NB4 (cell line): ENCODE measurements around the gene PRAME.
"Not testable (repeated sequence)": the region's sequence is repeated elsewhere in the genome, so short reads cannot be mapped to it uniquely, and the experiment has no call there.

Experiments
- DNase-seq: peaks from one replicate; pipeline ENCODE4 v3.0.0; 2010; ENCODE audit warnings: low read depth
- H3K4me3 ChIP-seq: one replicate; pipeline ENCODE4 v1.5.1; 2011; ENCODE audit warnings: mild to moderate bottlenecking, low read depth, low read length, moderate library complexity
- CTCF ChIP-seq: IDR thresholded peaks from one replicate; pipeline ENCODE4 v1.5.1; 2012; ENCODE audit warnings: low read depth, low read length
- MAX ChIP-seq: IDR thresholded peaks from 2 replicates; pipeline ENCODE4 v1.6.1; 2011; ENCODE audit warnings: low read depth, low read length
- MYC ChIP-seq: IDR thresholded peaks from 2 replicates; pipeline ENCODE4 v1.6.1; 2011; ENCODE audit warnings: low read depth, low read length
- POLR2A ChIP-seq: IDR thresholded peaks from 2 replicates; pipeline ENCODE4 v1.6.1; 2011; ENCODE audit warnings: mild to moderate bottlenecking; ENCODE audit not compliant: insufficient read length; ENCODE audit errors: extremely low read depth

Gene PRAME

GRCh38 chr22:22558972-22559603 lies at the start of gene PRAME:
Gene PRAME (minus strand): TSS chr22:22559265. CDS start chr22:22556832, 2,433 bp downstream.
- peak; percentile 89 for DNase-seq
- H3K4me3 ChIP-seq = no peak within 1 kb of the TSS
- no peak for TF ChIP-seq POLR2A
- TF ChIP-seq CTCF = peak; percentile 91
- TF ChIP-seq MYC = no peak; the same call in 1 of the 2 replicates
- TF ChIP-seq MAX = no peak

- not testable (repeated sequence) for DNase-seq, H3K4me3 ChIP-seq
These were observed 49.0 kb upstream of the PRAME start for GRCh38 chr22:22608022-22608421.

GRCh38 chr22:22605074-22605404 lies 46.0 kb upstream of the PRAME start:
- TF ChIP-seq MYC (no peak), POLR2A (no peak), MAX (no peak), CTCF (no peak)
- H3K4me3 ChIP-seq = no peak overlapping the region
- no peak for DNase-seq

- no peak overlapping the region for H3K4me3 ChIP-seq
- no peak for DNase-seq
- TF ChIP-seq CTCF = no peak
- TF ChIP-seq MAX = no peak
- TF ChIP-seq MYC = no peak
- TF ChIP-seq POLR2A = no peak
These were observed 45.4 kb upstream of the PRAME start for GRCh38 chr22:22604326-22605073.

GRCh38 chr22:22603470-22603947 lies 44.4 kb upstream of the PRAME start:
- no peak for TF ChIP-seq MAX
- no peak for TF ChIP-seq MYC
- no peak for TF ChIP-seq POLR2A
- TF ChIP-seq CTCF = no peak
- no peak for DNase-seq
- H3K4me3 ChIP-seq = no peak overlapping the region

- TF ChIP-seq MAX (no peak), POLR2A (no peak), MYC (no peak), CTCF (no peak)
- DNase-seq = no peak
- no peak overlapping the region for H3K4me3 ChIP-seq
These were observed 41.6 kb upstream of the PRAME start for GRCh38 chr22:22600531-22601261.
